ENCODE results near the gene LRMDA. TPM values are rescaled to one million over a fixed set of nuclear protein-coding genes. Genes with fewer than 3 reads are reported as not detected.

The LRMDA gene
- total and polyA plus RNA-seq, 10 of the 15 experiments (the other 5 are each of a cell fraction or from before 2014, with no cell fraction given), result 0.07 to 0.54 (median 0.29) TPM; not detected in 4

DNA sequence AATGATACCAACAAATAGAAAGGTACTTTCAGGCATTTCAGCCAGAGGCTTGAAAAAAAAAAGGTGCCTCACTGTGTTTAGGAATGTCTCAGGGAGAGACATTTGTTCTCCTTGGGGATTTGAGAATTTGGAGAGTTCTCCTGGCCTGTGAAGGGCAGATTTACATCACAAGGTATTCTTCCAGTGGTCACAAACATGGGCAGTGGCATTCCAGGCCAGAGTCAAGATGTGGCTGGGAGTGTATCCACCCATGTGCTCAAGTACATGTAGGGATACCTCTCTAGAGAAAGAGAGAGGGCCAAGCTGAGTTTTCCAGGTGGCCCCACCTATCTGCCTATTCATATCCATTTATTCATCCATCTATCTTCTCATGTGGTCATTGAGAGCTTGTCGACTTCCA, 253.8 kb downstream of the LRMDA start:
- ATAC-seq, result no peak
- ChIA-PET CTCF (interaction anchor here (0.9 kb wide), 1 partner anchor 10 kb away, joined by 3 read pairs; no protein-coding TSS in a partner anchor), SMC1A (ENCODE audit: uncharacterized antibody, unreplicated experiment) (interaction anchor here (2.0 kb wide), 1 partner anchor 11 kb away, joined by 7 read pairs; no protein-coding TSS in a partner anchor), POLR2A (interaction anchor here (0.7 kb wide), 1 partner anchor 82 kb away, joined by 3 read pairs; no protein-coding TSS in a partner anchor), RAD21 (ENCODE audit: unreplicated experiment) (no interaction called here)
- H2AFZ ChIP-seq (ENCODE audit: control insufficient read depth, low read depth, low read length), result no peak overlapping the region
- no peaks in the 10 kb centered on the region for H3K27me3 ChIP-seq (replicated peaks in 1 of 2; ENCODE audit: control insufficient read depth in 2 of 2, insufficient read depth in 2 of 2, low read length in 1 of 2)
- no peaks in the 10 kb centered on the region for H3K9me3 ChIP-seq (replicated peaks; ENCODE audit: control insufficient read depth, insufficient read depth, low read length)
- H3K9ac ChIP-seq (ENCODE audit: control insufficient read depth, insufficient read depth, low read length), result no peak overlapping the region
- no peaks in the 10 kb centered on the region for H3K79me2 ChIP-seq (ENCODE audit: control insufficient read depth, insufficient read depth, low read length)
- no peaks in the 10 kb centered on the region for H4K20me1 ChIP-seq (ENCODE audit: control insufficient read depth, insufficient read depth)
- no peaks in the 10 kb centered on the region for H3K4me1 ChIP-seq (ENCODE audit: control insufficient read depth, insufficient read depth, low read length)
- 0% methylated on average over 1 of the region's 1 CpG for WGBS (ENCODE audit: insufficient coverage, insufficient replicate concordance, low lambda C conversion rate, missing lambda C conversion rate)
- H3K27ac ChIP-seq (ENCODE audit: control insufficient read depth, insufficient read depth), result no peak overlapping the region
- no peaks in the 10 kb centered on the region for H3K36me3 ChIP-seq (ENCODE audit: control insufficient read depth in 2 of 2, insufficient read depth in 2 of 2, low read length in 1 of 2)
- no peak for FAIRE-seq
- in situ Hi-C loops (cut with MboI) (no loop called here), intact Hi-C loops (cut with micrococcal nuclease; ENCODE audit: unreplicated experiment) (no loop called here)
- no TSS peak for BruUV-seq (replicated peaks)
- H3K4me3 ChIP-seq, result no peak overlapping the region
- no peak for TF ChIP-seq POLR2A (IDR thresholded peaks at IDR 0.05; ENCODE audit: low read depth, low read length)
- no peak for TF ChIP-seq KDM1A (IDR thresholded peaks at IDR 0.05; ENCODE audit: borderline replicate concordance)
- TF ChIP-seq MTA3 (IDR thresholded peaks at IDR 0.05; ENCODE audit: borderline replicate concordance, low read length), result no peak
- no peak for TF ChIP-seq GATAD2B (conservative IDR thresholded peaks at IDR 0.05; ENCODE audit: low read depth)
- TF ChIP-seq YBX1 (IDR thresholded peaks at IDR 0.05), result no peak
- no peak overlapping the region for H3K4me2 ChIP-seq (ENCODE audit: control insufficient read depth, insufficient read depth)
- DNase-seq (ENCODE audit: low read depth, low spot score), result no peak

DNA sequence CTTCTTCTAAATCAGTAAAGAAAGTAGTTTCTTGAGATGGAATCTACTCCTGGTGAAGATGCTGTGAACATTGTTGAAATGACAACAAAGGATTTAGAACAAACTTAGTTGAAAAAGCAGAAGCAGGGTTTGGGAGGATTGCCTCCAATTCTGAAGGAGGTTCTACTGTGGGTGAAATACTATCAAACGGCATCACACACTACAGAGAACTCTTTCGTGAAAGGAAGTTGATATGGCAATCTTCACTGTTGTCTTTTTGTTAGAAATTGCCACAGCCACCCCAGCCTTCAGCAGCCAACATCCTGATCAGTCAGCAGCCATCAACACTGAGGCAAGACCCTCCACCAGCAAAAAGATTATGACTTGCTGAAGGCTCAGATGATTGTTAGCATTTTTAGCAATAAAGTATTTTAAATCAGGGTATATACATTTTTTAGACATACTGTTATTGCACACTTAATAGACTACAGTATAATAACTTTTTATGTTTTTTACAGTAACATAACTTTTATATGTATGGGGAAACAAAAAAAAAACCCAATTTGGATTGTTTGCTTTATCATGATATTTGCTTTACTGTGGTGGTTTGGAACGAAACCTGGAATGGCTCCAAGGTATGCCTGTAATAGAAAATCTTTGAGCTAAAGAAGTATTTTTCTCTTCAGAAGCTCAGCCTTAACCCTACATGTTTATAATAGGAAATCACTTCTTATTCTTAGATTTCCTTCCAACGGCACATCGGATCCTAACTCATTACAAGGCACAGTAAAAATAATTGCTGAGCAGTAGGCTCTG, 257.3 kb downstream of the LRMDA start:
- Histone ChIP-seq H3K9ac (ENCODE audit: control insufficient read depth, insufficient read depth, low read length) (no peak overlapping the region), H3K27ac (ENCODE audit: control insufficient read depth, insufficient read depth) (no peak overlapping the region), H4K20me1 (ENCODE audit: control insufficient read depth, insufficient read depth) (no peaks in the 10 kb centered on the region), H3K27me3 (replicated peaks in 1 of 2; ENCODE audit: control insufficient read depth in 2 of 2, insufficient read depth in 2 of 2, low read length in 1 of 2) (no peaks in the 10 kb centered on the region), H3K4me2 (ENCODE audit: control insufficient read depth, insufficient read depth) (no peak overlapping the region), H3K4me1 (ENCODE audit: control insufficient read depth, insufficient read depth, low read length) (no peaks in the 10 kb centered on the region), H3K4me3 (no peak overlapping the region), H3K9me3 (replicated peaks; ENCODE audit: control insufficient read depth, insufficient read depth, low read length) (no peaks in the 10 kb centered on the region), H3K36me3 (ENCODE audit: control insufficient read depth in 2 of 2, insufficient read depth in 2 of 2, low read length in 1 of 2) (no peaks in the 10 kb centered on the region), H3K79me2 (ENCODE audit: control insufficient read depth, insufficient read depth, low read length) (no peaks in the 10 kb centered on the region), H2AFZ (ENCODE audit: control insufficient read depth, low read depth, low read length) (no peak overlapping the region)
- WGBS (ENCODE audit: insufficient coverage, insufficient replicate concordance, low lambda C conversion rate, missing lambda C conversion rate), result 43% methylated on average over 5 of the region's 5 CpGs
- intact Hi-C loops (cut with micrococcal nuclease; ENCODE audit: unreplicated experiment), result no loop called here
- no TSS peak for BruUV-seq (replicated peaks)
- RAD21 ChIA-PET (ENCODE audit: unreplicated experiment), result no interaction called here
- in situ Hi-C loops (cut with MboI), result no loop called here
- CTCF ChIA-PET, result no interaction called here
- POLR2A ChIA-PET, result interaction anchor here (0.7 kb wide), 1 partner anchor 87 kb away, joined by 3 read pairs; no protein-coding TSS in a partner anchor
- DNase-seq (ENCODE audit: low read depth, low spot score) (no peak), FAIRE-seq (no peak), ATAC-seq (no peak)
- SMC1A ChIA-PET (ENCODE audit: uncharacterized antibody, unreplicated experiment), result no interaction called here
- TF ChIP-seq, protein P1, sequence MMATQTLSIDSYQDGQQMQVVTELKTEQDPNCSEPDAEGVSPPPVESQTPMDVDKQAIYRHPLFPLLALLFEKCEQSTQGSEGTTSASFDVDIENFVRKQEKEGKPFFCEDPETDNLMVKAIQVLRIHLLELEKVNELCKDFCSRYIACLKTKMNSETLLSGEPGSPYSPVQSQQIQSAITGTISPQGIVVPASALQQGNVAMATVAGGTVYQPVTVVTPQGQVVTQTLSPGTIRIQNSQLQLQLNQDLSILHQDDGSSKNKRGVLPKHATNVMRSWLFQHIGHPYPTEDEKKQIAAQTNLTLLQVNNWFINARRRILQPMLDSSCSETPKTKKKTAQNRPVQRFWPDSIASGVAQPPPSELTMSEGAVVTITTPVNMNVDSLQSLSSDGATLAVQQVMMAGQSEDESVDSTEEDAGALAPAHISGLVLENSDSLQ (IDR thresholded peaks at IDR 0.05), result no peak
- TF ChIP-seq, protein P2, sequence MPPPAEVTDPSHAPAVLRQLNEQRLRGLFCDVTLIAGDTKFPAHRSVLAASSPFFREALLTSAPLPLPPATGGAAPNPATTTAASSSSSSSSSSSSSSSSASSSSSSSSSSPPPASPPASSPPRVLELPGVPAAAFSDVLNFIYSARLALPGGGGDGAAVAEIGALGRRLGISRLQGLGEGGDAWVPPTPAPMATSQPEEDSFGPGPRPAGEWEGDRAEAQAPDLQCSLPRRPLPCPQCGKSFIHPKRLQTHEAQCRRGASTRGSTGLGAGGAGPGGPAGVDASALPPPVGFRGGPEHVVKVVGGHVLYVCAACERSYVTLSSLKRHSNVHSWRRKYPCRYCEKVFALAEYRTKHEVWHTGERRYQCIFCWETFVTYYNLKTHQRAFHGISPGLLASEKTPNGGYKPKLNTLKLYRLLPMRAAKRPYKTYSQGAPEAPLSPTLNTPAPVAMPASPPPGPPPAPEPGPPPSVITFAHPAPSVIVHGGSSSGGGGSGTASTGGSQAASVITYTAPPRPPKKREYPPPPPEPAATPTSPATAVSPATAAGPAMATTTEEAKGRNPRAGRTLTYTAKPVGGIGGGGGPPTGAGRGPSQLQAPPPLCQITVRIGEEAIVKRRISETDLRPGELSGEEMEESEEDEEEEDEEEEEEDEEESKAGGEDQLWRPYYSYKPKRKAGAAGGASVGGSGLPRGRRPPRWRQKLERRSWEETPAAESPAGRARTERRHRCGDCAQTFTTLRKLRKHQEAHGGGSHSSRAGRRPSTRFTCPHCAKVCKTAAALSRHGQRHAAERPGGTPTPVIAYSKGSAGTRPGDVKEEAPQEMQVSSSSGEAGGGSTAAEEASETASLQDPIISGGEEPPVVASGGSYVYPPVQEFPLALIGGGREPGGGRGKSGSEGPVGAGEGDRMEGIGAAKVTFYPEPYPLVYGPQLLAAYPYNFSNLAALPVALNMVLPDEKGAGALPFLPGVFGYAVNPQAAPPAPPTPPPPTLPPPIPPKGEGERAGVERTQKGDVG (CRISPR knock-in tag; IDR thresholded peaks at IDR 0.05), result no peak
- TF ChIP-seq NBN (IDR thresholded peaks at IDR 0.05), result no peak
- TF ChIP-seq EZH2 (IDR thresholded peaks at IDR 0.05; ENCODE audit: borderline replicate concordance, control insufficient read depth, low read depth, low read length), result no peak

All from GM12878 (cell line).